Germinal center (tissue), 1 donor: ENCODE data around the gene WAC.
"Not testable (repeated sequence)": the region's sequence is repeated elsewhere in the genome, so short reads cannot be mapped to it uniquely, and the experiment has no call there.

Experiments used
- DNase-seq: peaks from one replicate; pipeline ENCODE4 v3.0.0; 2012; ENCODE audit warnings: mixed read lengths, low spot score

WAC gene, protein sequence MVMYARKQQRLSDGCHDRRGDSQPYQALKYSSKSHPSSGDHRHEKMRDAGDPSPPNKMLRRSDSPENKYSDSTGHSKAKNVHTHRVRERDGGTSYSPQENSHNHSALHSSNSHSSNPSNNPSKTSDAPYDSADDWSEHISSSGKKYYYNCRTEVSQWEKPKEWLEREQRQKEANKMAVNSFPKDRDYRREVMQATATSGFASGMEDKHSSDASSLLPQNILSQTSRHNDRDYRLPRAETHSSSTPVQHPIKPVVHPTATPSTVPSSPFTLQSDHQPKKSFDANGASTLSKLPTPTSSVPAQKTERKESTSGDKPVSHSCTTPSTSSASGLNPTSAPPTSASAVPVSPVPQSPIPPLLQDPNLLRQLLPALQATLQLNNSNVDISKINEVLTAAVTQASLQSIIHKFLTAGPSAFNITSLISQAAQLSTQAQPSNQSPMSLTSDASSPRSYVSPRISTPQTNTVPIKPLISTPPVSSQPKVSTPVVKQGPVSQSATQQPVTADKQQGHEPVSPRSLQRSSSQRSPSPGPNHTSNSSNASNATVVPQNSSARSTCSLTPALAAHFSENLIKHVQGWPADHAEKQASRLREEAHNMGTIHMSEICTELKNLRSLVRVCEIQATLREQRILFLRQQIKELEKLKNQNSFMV

DNA sequence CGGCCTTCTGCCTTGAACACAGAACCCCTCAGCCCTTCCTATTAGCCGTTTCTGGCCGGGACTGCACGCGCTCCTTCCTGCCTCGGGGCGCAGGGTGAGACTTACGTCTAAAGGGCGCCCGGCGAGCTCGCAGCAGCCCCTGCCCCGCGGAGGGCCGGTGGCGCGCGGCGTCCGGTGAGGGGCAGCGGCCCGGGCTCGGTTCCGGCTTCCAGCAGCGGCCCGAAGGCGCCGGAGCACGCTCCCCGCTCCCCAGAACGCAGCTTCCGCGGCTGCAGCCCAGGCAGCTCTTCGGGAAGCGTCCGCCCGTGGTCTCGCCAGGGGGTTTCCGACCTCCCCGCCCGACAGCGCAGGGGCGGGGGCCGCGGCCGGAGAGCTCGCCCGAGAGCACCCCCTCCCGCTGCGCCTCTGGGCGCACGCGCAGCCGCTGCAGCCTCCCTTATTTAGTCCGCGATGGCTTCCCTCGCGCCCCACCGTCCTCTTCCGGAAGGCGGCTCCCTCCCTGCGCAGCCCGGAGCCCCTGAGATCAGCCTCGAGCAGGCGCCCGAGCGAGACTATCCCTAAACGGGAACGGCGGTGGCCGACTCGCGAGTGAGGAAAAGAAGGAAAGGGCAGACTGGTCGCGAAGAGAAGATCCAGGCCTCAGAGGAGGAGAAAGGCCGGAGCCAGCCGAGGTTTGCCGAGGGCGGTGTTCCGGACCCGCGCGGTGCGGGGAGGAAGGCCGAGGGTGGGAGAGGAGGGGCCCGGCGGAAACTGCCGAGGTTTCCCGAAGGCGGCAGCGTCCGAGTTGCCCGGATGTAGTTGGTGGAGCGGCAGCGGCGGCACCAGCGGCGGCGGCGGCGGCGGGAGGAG, at the start of gene WAC:
WAC (plus strand) TSS at position 782 of the 849 bp plus-strand sequence. CDS start 462 bp downstream, outside the sequence.
- DNase-seq: peak; percentile 92

DNA sequence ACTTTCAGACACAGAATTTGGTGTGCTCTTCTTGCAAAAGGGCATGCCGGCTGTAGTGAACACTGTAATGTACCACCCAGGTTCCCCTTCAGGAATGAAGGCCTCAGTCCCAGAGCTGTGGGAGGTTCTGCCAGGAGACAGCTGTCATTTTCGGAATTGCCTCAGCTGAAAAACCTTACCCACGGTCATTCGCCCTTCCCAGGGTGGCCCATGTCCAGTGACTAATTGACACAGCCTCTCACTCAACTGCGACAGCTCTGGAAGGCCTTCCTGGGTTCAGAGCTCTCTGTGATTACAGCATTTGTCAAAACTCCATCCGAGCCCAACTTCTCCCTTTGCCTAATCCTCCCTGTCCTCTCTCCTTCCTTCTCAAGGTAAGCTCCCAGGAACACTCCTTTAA, 43.7 kb upstream of the WAC start:
- no peak for DNase-seq

DNA sequence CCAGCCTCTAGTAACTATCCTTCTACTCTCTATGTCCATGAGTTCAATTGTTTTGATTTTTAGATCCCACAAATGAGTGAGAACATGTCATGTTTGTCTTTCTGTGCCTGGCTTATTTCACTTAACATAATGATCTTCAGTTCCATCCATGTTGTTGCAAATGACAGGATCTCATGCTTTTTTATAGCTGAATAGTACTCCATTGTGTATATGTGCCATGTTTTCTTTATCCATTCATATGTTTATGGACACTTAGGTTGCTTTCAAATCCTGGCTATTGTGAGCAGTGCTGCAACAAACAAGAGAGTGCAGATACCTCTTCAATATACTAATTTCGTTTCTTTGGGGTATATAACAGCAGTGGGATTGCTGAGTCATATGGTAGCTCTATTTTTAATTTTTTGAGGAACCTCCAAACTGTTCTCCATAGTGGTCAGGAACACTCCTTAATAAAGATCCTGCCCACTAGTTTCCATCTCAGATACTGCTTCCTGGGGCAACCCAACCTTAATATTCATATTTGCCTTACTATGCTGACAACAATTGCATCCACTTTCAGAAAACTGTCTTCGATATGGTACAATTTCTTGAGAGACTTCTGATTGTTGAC, 42.6 kb upstream of the WAC start:
- not testable (repeated sequence) for DNase-seq

DNA sequence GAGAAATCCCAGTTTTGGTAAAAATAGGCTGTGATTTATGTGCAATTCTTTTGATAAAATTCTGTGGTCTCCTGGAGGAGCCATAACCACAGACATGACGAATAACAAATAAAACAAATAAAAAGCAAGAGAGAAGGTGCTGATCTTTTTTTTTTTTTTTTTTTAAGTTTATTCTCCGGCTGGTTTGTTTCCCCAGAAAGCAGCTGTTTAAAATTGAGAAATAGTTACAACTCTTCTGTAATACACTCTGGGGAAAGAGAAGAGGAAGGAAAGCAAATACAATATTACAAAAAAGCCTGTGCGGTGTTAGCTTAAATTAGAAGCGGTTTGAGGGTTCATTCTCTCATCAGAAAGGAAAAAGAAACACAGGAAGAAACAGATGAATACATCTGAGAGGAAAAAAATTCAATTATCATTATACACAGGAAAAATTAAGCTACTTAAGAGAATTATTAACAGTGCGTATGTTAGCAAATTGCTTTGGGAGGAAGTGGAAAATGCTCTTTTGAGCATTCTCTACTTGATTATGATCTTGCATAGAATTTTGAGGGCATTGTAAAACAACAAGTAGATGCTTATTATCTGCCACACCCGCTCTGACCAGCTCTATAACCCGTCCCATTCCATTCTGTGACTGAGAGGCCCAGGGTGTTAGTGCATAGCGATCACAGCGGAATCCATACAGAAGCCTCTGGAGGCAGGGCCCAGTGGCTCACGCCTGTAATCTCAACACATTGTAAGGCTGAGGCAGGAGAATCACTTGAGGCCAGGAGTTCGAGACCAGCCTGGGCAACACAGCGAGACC, 40.6 kb upstream of the WAC start:
- no peak for DNase-seq

DNA sequence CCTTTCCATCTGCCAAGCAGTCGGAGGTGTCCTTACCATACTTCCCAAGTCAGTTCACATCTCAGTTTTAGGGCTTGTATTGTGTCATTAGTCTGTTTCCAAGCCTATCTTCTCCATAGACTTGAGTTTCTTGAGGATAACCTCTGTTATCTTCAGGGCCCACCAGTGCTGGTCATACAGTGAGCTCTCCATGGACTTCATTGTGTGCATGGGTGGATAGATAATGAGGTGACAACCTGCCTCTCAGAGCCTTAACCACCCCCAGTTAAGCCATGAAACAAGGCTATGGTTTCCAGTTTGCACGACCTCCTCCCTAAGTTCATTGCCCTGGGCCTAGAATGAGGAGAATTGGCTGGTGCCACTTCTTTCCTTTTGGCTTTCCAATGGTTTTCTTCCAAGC, 38.5 kb upstream of the WAC start:
- no peak for DNase-seq

DNA sequence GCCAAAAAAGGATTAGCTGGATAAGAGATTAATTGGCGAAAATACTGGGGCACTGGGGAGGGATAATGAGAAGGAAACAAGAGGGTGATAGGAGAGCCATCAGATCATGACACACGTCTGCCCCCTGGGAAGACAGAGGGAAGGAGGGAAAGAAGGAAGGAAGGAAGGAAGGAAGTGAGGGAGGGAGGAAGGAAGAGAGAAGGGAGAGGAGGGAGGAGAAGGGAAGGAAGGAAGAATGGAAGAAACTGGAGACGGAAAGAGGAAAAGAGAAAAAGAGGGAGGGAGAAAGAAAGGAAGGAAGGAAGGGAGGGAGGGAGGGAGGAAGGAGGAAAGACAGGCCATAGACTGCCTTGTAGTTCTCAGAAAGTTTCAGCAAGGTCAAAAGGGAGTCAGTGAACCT, 37.8 kb upstream of the WAC start:
- no peak for DNase-seq

DNA sequence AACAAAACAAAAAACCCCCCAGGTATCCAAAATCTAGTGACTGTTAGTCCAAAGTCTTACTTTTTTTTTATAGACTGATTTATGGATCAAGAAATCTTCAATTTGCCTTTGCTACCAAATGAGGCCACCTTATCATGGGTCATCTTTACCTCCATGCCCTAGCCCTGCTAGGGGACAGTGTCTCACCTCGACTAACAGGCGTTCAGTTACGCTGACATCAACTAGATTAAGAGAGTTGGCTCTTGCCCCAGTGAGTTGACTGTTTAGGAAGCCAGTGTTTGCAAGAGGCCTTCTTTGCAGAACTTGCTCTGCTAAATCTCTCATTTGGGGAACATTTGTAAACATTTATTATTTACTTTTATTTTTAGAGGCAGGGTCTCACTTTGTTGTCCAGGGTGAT, 36.9 kb upstream of the WAC start:
- no peak for DNase-seq

DNA sequence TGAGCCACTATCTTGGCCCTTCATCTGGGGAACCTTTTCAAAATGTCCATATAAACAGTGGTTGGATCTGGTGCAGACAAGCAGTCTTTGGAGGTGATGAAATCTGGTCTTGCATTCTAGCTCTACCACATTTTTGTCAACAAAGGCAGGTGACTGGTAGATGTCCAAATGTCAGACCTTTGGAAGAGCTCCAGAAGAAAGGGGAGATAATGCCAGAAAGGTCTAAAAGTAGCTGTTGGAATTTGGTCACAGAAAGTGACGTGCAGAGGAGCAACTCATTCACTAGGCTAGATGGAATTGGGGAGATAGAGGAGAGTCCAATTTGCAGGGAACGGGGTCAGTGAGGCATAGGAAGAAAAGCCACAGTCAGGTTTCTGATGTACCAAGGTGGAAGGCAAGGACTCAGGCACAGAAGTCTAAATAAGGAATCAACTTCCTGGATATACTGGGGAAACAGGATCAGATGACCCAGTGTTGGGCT, 36.4 kb upstream of the WAC start:
- no peak for DNase-seq

DNA sequence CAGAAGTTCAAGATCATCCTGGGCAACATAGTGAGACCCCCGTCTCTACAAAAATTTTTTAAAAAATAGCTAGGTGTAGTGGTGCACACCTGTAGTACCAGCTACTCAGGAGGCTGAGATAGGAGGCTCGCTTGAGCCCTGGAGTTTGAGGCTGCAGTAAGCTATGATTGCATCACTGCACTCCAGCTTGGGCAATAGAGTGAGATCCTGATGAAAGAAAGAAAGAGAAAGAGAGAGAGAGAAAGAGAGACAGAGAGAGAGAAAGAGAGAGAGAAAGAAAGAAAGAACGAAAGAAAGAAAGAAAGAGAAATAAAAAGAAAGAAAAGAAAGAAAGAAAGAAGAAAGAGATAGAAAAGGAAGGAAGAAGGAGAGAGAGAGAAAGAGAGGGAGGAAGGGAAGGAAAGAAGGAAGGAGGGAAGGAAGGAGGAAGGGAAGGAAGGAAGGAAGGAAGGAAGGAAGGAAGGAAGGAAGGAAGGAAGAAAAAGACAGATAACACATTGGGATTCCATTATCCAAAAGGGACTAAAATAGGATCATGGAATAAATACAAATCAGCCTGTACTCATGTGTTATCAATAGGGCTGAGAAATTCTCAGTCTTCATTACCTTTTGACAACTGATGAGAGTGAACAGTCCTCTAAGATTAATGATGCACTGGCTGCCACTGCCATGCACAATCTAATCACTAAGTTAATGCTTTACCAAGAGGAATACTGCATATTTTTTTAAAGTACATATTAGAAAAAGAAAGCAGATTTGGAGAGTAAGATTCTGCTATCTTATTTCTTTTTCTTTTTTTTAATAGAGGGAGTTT, 35.4 kb upstream of the WAC start:
- DNase-seq: no peak

DNA sequence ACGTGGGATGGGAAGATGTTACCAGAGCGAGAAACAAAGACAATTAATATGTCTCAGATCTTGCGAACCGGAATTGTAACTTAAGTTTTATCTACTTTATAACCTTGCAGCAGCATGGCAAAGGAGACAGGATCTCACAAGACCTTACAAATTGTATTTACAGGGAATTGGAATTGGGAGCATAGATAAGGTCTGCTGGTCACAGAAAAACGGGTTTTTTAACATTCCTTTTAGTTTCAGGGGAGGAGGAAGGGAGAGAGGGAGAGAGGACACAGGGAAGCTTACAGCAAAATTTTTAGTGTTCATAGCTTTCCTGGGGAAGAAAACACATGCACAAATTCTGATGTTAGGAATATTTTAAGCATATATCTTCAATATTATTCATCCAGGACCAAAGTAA, 32.7 kb upstream of the WAC start:
- not testable (repeated sequence) for DNase-seq

DNA sequence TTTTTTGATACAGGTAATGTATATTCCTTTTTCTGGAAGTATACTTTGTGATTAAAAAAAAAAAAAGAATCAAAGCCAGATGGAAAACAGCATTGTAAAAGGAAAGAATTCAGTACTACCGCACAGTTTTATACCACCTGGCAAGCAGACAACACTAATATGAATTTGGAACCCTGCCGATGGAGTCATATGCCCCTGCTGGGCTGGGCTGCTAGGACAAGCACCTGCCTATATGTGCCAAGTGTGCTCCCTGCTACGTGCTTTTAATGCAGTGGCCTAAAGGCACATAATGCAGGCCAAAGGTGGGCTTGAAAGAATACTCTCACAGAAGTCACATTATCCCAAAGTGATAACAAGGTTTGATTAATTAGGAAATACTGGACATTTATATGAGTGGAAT, 29.8 kb upstream of the WAC start:
- DNase-seq: no peak

DNA sequence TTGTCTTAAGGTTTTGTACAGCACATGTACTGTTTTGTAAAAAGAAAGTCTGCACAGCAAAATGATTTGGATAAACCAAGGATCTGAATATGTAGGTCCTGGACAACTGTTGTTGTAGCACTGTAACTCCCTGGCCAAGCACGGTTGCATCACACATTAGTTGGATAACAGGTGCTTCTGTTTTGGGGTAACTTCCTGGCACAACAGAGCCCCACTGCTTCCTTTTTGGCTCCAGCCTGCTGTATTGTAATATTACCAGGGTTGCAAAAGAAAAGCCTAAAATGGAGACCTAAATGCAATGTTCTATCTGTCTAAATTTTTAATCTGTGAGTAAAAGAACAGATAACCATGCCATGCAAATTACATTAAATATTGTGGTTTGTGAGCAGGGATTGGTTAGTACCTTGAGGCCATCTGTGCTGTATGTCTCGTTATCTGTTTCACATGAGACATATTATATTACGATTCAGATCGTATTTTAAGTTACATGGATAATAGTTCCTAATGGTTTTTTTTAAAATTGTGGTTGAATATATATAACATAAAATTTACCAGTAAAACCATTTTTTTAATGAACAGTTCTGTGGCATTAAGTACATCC, 27.5 kb upstream of the WAC start:
- DNase-seq: no peak

DNA sequence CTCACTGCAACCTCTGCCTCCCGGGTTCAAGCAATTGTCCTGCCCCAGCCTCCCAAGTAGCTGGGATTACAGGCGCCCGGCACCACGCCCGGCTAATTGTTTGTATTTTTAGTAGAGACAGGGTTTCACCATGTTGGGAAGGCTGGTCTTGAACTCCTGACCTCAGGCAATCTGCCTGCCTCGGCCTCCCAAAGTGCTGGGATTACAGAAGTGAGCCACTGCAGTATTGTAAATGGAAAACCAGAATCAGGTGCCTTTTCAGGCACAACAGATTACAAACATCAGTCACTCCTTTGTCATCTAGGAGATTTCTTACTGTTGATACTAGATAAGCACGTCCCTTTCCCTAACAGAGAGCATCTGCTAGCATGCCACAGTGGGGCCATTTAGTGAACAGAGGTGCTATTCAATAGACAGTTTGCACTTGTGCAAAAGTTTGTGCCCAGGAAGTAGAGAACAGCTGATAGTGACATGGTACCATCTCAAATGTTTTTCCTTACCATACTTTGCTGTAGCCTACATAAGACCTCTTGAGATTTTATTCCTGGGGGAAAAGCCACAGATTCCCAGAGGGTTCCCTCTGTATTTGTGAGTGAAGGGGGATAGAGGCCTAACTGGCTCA, 24.5 kb upstream of the WAC start:
- DNase-seq: no peak

DNA sequence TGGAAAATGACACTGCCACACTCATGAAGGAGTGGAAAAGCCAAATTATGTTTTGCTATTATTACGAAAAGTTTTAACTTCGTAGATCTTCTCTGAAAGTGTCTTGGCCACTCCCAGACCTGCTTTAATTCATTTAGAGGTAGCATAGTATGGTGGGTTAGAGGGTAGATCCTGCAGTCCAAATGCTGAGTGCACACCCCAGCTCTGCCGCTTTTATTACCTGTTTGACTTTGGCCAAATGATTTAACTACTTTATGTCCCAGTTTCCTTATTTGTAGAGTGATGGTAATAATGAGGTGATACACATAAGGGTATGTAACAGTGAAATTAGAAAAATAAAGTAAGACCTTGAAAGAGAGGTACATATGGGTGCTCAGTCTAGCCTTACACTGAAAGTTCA, 23.6 kb upstream of the WAC start:
- no peak for DNase-seq

DNA sequence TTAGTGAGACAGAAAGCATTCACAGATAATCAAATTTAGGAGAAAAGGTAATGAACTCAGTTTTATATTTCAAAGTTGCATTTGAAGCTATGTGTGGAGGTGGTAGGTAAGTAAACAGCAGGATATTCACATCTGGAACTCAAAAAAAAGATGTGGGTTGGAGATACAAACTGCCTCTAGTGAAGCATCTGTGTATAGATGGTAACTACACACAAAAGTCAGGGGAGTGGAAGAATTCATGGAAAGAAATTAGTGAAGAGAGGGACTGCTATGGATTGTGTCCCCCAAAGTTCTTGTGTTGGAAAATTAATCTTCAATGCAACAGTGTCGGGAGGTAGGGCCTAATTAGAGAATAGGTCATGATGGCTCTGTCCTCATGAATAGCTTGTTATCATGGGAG, 18.3 kb upstream of the WAC start:
- no peak for DNase-seq

DNA sequence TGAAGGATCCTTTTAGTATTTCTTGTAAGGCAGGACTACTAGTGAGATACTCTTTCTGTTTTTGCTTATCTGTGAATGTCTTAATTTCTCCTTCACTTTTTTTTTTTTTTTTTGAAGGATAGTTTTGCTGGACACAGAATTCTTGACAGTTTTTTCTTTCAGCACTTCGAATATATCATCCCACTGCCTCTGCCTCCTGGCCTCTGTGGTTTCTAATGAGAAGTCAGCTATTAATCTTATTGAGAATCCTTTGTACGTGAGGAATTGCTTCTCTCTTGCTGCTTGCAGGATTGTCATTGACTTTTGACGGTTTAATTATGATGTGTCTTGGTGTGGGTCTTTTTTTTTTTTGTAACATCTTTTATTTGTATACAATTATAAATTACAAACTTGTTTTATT, 12.6 kb upstream of the WAC start:
- DNase-seq: no peak

DNA sequence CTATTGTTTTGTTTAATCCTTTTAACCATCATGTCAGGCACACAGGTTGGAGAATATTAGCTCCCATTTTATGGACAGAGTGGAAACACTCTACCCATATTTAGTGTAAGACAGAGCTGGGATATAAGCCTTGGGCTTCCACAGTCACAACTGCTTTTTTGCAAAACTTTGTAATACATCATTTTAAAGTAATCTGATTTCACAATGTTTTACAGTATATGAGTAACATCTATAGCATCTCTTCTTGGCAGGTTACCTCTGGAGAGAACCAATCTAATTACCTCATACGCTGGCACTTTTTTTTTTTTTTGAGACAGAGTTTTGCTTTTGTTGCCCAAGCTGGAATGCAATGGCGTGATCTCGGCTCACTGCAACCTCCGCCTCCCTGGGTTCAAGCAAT, 12.1 kb upstream of the WAC start:
- DNase-seq: not testable (repeated sequence)

DNA sequence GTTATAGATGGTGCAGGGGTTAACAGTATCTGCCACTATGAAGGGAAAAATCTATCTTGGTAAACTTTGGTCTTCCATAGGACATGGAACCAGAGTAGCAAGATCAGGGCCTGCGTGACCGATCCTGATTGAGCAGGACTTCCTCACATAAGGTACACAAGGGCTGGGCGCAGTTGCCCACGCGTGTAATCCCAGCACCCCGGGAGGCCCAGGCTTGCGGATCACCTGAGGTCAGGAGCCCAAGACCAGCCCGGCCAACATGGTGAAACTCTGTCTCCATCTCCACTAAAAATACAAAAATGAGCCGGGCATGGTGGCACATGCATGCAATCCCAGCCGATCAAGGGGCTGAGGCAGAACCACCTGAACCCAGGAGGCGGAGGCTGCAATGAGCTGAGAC, 11.0 kb upstream of the WAC start:
- DNase-seq: not testable (repeated sequence)

DNA sequence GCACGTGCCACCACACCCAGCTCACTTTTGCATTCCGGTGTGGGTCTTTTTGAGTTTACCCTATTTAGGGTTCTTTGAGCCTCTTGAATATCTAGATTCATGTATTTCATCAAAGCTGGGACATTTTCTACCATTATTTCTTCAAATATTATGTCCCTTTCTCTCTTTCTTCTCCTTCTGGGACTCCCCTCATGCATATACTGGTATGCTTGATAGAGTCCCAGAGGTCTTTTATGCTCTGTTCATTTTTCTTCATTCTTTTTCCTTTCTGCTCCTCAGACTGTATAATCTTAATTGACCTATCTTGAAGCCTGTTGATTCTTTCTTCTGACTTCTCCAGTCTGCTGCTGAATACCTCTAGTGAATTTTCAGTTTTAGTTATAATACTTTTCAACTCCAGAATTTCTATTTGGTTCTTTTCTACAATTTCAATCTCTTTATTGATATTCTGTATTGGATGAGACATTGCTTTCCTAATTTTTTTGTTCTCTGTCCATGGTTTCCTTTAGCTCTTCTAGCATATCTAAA, 9.1 kb upstream of the WAC start:
- no peak for DNase-seq
